GM21619 (cell line): Measurements from ENCODE around the gene LCE1B.

Experiments
- ATAC-seq: cut with Tn5 transposase; IDR thresholded peaks from one replicate; pipeline ENCODE4 v1.9.1; 2021; ENCODE audit not compliant: unreplicated experiment

Gene LCE1B, protein sequence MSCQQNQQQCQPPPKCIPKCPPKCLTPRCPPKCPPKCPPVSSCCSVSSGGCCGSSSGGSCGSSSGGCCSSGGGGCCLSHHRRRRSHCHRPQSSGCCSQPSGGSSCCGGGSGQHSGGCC

GRCh38 chr1:152811671-152812070 lies at the start of gene LCE1B:
Gene LCE1B, plus strand, starts transcription at chr1:152811971. Its CDS starts 476 bp downstream, at chr1:152812447.
- no peak for ATAC-seq

GRCh38 chr1:152768847-152769533 lies 42.8 kb upstream of the LCE1B start:
- ATAC-seq, result no peak

DNA sequence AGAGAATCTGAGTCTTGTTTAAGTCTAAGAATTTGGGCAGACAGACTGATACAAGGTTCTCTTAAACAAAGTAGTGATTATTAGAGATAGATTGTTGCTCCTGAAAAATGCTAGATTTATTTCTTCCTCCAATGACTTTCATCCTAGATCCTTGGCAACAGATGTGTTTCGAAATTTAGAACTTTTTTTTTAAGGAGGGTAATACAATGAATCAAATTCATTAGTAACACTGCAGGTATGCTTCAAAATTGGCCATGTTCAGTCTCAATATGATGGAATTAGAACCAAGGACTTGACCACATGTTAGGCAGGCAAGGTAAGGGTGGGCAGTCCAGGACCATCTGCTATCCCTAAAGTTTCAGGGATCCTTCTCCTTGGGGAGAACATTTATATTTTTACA lies 41.4 kb upstream of the LCE1B start:
- ATAC-seq, result no peak

DNA sequence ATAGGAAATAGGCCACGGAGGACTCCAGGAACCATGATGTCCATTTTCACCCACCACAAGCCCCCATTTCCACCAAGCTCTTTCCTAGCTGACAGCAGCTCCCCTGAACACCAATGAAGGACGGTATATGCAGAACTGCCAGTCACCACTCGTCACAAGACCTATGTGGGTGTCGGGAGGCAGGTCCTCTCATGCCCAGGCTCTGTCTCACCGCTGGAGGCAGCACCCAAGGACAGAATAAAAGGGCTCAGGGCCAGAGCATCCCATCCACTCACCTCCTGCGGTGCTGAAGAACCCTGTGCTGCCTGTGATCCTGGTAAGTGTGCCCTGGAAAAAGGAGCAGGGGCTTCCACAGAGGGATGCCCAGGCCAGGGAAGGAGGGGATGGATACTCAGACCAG lies 36.9 kb upstream of the LCE1B start, which contains the start of gene LCE1F:
Gene LCE1F, plus strand, starts transcription at position 266 of the 400 bp plus-strand sequence. CDS start 1,232 bp downstream, outside the sequence.
- no peak for ATAC-seq

- no peak for ATAC-seq
These were observed 35.4 kb upstream of the LCE1B start for GRCh38 chr1:152776361-152776760.

- ATAC-seq, result no peak
These were observed 34.1 kb upstream of the LCE1B start for GRCh38 chr1:152777510-152778137.

DNA sequence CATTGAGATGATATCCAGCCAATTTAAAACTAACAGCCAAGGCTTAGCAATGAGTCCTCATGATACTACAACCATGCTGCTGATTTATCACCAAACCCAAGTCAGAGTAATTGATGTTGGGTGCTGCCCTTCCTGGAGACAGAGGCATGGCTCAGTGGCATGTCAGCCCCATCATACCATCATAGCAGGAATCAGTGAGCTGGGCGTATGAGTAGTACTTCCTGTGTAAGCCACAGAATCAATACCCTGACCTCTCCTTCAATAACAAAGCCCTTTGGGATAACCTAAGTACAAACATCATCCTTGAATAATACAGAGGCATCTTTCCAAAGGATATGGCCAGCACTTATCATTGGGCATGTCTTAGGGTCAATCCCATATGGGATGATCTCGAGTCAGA lies 28.7 kb upstream of the LCE1B start:
- no peak for ATAC-seq

GRCh38 chr1:152786077-152786476 lies 25.7 kb upstream of the LCE1B start, which contains the start of gene LCE1E:
Gene LCE1E, plus strand, starts transcription at chr1:152786257. Its CDS starts 1,043 bp downstream, at chr1:152787300.
- no peak for ATAC-seq

DNA sequence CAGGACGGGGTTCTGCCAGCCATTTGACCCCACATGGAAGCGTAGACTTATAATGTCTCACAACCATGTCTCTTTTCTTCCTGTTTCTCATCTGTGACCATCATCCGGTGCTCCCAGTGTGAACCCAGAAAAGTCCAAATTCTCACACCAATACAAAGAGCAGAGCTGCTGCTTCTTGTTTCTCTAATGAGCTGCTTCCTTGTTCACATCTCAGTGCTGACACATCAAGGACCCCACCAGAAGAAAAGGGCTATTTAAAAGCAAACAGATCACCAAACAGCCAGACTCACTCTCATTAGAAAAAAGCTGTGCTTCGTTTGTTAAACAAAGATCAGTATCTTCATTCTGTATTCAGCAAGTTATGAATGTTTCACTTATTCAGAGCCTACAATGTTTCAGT lies 16.1 kb upstream of the LCE1B start:
- no peak for ATAC-seq

GRCh38 chr1:152796421-152796820 lies 15.3 kb upstream of the LCE1B start, which contains the start of gene LCE1D:
Gene LCE1D, plus strand, starts transcription at chr1:152796721. Its CDS starts 1,074 bp downstream, at chr1:152797795.
- ATAC-seq, result no peak

GRCh38 chr1:152801333-152801732 lies 10.4 kb upstream of the LCE1B start:
- no peak for ATAC-seq

GRCh38 chr1:152806576-152806975 lies 5.2 kb upstream of the LCE1B start, which contains the start of gene LCE1C:
Gene LCE1C, minus strand, starts transcription at chr1:152806651. Its CDS starts 1,173 bp downstream, at chr1:152805478.
- ATAC-seq, result no peak

GRCh38 chr1:152811050-152811449 lies 721 bp upstream of the LCE1B start:
- no peak for ATAC-seq

- no peak for ATAC-seq
These were observed 5.5 kb downstream of the LCE1B start for GRCh38 chr1:152817309-152817708.

DNA sequence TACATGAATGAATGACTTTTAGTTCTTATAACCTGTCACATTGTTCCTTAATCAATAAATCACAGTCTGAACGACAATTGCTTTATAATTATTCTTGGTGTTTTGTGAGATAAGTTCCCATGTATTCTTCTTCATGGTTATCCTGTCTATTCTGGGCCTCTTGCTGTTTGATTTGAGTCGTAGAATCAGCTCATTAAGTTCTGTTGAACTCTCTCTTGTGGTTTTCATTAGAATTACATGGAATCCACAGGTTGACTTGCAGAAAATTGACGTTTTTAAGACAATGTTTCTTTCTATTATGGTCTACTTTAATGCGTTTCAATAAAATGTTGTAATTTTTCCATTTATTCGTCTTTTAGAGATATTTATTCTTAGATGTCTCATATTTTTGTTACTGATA lies 11.5 kb downstream of the LCE1B start:
- no peak for ATAC-seq

- no peak for ATAC-seq
These were observed 13.2 kb downstream of the LCE1B start for GRCh38 chr1:152824964-152825363.

- ATAC-seq, result no peak
These were observed 15.4 kb downstream of the LCE1B start, which contains the start of gene LCE1A for GRCh38 chr1:152827173-152827572. Gene LCE1A, plus strand, starts transcription at chr1:152827473. Its CDS starts 0 bp downstream, at chr1:152827473.

GRCh38 chr1:152836870-152837269 lies 25.1 kb downstream of the LCE1B start:
- ATAC-seq, result no peak

- ATAC-seq, result no peak
These were observed 30.8 kb downstream of the LCE1B start, which contains the start of gene LCE6A for GRCh38 chr1:152842556-152842955. Gene LCE6A, plus strand, starts transcription at chr1:152842856. Its CDS starts 665 bp downstream, at chr1:152843521.

GRCh38 chr1:152855661-152856060 lies 43.9 kb downstream of the LCE1B start:
- no peak for ATAC-seq

GRCh38 chr1:152858062-152858461 lies 46.3 kb downstream of the LCE1B start:
- ATAC-seq, result no peak

- no peak for ATAC-seq
These were observed 47.9 kb downstream of the LCE1B start, which contains the start of gene LCE7A for GRCh38 chr1:152859696-152860095. Gene LCE7A, plus strand, starts transcription at chr1:152859996. Its CDS starts 702 bp downstream, at chr1:152860698.
